Glomerular visceral epithelial cell (primary cell): ENCODE data around the gene NAGK.
"Not testable (repeated sequence)": the region's sequence is repeated elsewhere in the genome, so short reads cannot be mapped to it uniquely, and the experiment has no call there.

Source experiments
- DNase-seq: peaks from one replicate; pipeline ENCODE4 v3.0.0-alpha.2; 2016; ENCODE audit errors: extremely low spot score

Gene NAGK

DNA sequence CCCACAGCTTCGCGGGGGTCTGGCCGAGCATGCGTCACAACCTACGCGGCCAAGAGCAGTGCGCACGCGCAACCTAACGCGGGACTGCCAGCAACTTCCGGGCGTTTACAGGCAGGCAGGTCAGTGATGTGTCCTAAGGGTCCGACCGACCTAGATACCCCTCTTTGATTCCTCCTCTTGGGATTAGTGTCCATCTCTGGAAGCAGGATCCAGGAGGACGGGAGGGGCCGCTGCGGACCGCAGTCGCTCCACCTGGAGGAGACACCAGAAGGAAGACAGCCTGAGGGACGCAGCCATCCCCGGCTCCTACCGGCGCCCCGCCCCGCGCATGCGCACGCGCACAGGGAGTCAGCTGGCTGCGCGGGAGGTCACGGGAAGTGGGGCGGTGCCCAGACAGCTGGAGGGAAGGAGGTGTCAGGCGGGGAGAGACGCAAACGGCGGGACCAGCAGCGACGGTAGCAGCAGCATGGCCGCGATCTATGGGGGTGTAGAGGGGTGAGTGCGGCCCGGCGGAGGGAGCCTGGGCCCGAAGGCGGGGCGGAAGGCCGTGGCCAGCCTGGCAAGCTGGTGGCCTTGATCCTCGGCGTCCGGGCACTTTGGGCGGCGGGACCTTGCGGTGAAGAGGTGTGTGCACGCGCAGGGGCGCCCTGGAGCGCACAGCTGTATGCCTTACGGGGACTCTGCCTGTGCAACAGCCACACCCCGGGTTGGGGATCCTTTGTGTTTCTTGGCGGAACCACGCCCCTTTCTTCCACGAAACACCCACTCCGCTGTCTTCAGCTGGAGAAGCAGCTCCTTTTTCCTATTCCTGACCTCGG is at the start of gene NAGK:
Gene NAGK (plus strand): TSS at position 431 of the 818 bp plus-strand sequence. CDS start 36 bp downstream, at position 467.
- DNase-seq, result peak; percentile 95

GRCh38 chr2:71019989-71020388 is 48.5 kb upstream of the NAGK start:
- not testable (repeated sequence) for DNase-seq

- not testable (repeated sequence) for DNase-seq
Measured at GRCh38 chr2:71021394-71021793, 47.1 kb upstream of the NAGK start.

DNA sequence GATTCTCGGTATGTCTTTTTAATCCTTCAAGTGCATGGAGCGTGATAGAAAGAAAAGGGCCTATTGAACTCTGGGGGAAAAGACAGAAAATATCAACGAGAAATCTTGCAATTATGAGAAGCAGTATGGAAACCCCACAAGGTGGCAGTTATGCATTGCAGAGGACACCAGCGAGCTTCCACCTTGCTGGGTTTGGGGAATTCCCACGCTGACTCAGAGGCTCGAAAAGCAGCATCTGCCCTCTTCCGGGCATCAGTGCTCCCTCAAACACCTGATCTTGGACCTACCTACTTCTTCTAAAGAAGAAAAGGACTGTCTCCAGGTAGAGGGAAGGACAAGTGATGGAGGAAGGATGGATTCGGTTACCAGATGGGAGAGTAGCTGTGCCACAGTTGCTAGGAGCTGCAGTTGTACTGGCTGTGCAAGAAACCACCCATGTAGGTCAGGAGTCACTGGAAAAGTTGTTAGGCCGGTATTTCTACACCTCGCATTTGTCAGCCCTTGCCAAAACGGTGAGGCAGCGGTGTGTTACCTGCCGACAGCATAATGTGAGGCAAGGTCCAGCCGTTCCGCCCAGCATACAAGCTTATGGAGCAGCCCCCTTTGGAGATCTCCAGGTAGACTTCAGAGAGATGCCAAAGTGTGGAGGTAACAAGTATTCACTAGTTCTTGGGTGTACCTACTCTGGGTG is 44.8 kb upstream of the NAGK start:
- peak; percentile 4 for DNase-seq

DNA sequence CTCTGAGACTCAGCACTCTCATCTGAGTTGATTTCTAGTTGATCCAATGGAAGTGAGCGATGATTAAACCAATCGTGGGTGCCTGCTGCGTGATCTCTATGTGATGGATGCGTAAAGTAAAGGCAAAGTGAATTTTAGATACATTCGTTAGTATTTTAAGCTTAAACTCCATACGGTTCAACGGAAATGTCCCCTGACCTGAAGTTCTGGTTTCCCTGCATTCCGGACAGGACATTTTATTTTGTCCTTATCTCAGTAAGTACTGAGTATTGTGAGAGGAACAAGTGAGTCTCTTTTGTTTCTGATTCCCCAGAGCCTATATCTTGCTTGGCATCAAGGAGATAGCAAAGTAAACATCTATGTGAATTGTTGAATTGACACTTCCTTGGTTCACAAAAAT is 32.2 kb upstream of the NAGK start:
- DNase-seq, result not testable (repeated sequence)

- no peak for DNase-seq
Measured at GRCh38 chr2:71042287-71042686, 26.2 kb upstream of the NAGK start.

- no peak for DNase-seq
Measured at GRCh38 chr2:71043531-71044407, 24.7 kb upstream of the NAGK start.

GRCh38 chr2:71045151-71045550 is 23.3 kb upstream of the NAGK start:
- no peak for DNase-seq

DNA sequence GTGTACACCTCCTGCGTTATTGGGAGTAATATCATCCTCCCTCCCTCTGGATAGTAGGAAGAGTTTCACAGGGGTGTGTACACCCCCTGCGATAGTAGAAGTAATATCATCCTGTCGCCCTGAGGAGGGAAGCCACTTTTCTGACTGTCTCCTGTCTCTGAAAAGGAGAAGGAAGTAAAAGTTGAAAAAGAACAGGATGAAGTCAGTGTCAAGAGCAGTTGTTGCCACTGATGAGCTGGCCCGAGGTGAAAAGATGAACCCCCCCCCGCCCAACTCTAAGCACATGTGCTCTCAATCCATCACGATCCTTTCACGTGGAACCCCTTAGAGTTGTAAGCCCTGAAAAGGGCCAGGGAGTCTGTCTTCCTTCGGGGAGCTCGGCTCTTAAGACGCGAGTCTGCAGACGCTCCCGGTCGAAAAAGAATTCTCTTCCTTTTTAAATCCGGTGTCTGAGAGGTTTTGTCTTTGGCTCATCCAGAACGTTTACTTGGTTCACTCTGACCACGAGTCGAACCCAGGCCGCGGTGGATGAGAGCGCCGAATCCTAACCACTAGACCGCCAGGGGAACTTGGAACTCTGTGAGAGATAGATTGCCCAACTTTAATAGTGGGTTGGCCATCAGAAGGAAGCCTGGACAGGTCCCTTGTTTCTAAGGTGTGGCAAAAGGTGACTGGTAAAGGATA is 22.4 kb upstream of the NAGK start:
- no peak for DNase-seq

GRCh38 chr2:71048096-71048495 is 20.4 kb upstream of the NAGK start:
- DNase-seq, result no peak

DNA sequence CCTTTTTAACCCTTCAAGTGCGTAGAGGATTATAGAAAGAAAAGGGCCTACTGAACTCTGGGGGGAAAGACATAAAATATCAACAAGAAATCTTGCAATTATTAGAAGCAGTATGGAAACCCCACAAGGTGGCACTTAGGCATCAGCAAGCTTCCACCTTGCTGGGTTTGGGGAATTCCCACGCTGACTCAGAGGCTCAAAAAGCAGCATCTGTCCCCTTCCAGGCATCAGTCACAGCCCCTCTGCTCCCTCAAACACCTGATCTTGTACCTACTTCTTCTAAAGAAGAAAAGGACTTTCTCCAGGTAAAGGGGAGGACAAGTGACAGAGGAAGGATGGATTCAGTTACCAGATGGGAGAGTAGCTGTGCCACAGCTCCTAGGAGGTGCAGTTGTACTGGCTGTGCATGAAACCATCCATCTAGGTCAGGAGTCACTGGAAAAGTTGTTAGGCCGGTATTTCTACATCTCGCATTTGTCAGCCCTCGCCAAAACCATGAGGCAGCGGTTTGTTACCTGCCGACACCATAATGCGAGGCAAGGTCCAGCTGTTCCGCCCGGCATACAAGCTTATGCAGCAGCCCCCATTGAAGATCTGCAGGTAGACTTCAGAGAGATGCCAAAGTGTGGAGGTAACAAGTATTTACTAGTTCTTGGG is 18.6 kb upstream of the NAGK start:
- not testable (repeated sequence) for DNase-seq

- not testable (repeated sequence) for DNase-seq
Measured at GRCh38 chr2:71055206-71055740, 13.2 kb upstream of the NAGK start.

DNA sequence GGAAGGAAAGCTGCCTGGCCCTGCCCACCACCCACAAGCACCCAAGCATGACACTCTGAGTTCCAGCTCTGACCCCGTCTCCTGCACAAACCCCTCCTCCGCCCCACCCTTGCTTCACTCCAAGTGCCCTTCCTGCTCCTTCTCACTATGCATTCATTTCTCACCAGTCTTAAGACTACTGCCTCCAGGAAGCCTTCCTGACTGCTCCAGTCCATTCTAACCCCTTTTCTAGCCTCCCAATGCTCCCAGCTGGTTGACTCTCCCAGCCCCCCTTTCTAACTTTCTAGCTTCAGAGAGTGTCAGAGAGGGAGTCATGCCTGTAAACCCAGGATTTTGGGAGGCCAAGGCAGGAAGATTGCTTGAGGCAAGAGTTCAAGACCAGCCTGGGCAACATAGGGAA is 8.2 kb upstream of the NAGK start:
- no peak for DNase-seq

GRCh38 chr2:71060871-71061270 is 7.6 kb upstream of the NAGK start:
- DNase-seq, result no peak

- no peak for DNase-seq
Measured at GRCh38 chr2:71063216-71063615, 5.2 kb upstream of the NAGK start.

GRCh38 chr2:71064110-71064611 is 4.3 kb upstream of the NAGK start:
- no peak for DNase-seq

DNA sequence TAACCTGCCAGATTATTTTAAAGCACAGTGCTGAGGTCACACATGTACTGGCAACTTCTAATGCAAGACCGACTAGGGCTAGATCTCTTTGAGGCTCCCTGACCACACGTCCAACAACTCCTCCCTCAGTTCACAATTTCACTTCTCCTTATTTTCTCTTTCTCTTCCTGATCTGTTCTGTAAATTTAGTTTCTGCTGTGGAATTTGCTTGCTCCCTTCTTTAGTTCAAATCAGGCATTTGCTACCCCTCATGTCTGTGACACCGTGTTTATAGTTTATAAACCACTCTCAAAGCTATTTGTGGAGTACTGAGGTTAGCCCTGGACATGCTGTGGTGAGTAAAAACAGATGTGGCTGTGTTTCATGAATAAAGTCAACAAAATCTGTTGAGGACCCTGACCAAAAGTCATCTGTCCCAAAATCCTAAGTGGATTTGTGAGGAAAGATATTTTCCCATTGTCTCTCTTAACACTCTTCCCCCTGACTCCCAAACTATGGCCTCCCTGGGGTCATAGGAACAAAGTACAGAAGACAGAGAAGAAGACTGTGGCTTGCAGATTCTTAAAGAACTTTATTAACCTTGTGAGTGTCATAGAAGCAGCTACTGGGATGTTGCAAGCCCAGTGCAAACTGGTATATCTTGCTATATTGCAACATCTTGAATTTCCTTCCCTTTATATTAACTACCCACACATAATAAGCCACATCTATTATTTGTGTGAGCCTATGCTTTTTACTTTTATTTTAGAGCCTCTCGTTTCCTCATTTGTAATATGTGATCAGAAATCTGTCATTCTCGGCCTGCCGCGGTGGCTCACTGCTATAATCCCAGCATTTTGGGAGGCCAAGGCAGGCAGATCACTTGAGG is 3.5 kb upstream of the NAGK start:
- DNase-seq, result no peak

DNA sequence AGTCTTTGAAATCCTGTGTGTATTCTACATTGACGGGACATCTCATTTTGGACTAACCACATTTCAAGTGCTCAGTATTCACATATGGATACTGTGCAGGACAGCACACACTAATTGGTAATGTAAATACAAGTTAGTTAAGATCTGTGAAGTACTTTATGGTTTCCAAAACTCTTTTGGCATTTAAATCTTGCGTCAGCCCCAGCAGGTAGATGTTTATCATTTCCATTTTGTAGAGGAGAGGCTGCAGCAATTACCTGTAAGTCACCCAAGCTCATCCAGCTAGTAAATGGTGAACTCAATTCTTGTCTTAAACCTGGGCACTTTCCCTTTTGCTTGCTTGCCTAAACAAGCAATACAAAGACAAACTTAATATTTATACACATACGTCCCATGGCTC is 1.6 kb upstream of the NAGK start:
- no peak for DNase-seq

- no peak for DNase-seq
Measured at GRCh38 chr2:71067567-71068217, 756 bp upstream of the NAGK start.
